Thyroid gland (tissue), 4 donors: ENCODE data around the gene PTAFR.

Experiments used
- CTCF ChIP-seq, 6 experiments: fragments of 200-600 bp in 3 of 6; fragments of 450-650 bp in 3 of 6; sonication (generic) in 3 of 6; IDR thresholded peaks; one replicate each; pipeline ENCODE4 v1.5.1; 2016 to 2019; ENCODE audit warnings: antibody characterized with exemption in 6 of 6, mild to moderate bottlenecking in 2 of 6, inconsistent platforms in 1 of 6, moderate library complexity in 1 of 6
- POLR2A ChIP-seq, 2 donors: fragments of 450-650 bp; IDR thresholded peaks; one replicate each; pipeline ENCODE4 v1.6.1; 2017; ENCODE audit warnings: antibody characterized with exemption in 2 of 2, mild to moderate bottlenecking in 2 of 2, moderate library complexity in 1 of 2

GRCh38 chr1:28163496-28164161 is 12.9 kb downstream of the PTAFR start:
- no peak for TF ChIP-seq CTCF (IDR thresholded peaks at IDR 0.05)
- no peak for TF ChIP-seq POLR2A (IDR thresholded peaks at IDR 0.05)
